Measurements from ENCODE around the gene PILRA.
"Not testable (repeated sequence)": the region's sequence is repeated elsewhere in the genome, so short reads cannot be mapped to it uniquely, and the experiment has no call there.

The PILRA gene

DNA sequence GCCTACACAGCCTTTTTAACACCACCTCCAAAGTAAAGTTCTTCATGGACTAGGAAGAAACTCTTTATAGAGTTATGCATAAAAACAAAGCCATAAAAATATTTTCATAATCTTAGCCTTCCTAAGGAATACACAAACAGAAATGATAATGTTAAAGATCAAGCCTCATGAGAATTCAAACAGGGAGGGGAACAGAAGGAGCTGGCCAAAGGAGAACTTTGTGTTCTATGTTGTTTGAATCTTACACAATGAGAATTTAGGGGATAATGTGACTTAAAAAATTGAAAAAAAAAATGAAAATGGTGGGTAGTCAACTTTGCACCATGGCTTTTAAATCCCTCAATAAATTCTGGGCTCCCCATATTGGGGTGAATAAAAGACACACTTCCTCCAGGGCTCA is 24.5 kb upstream of the PILRA start:
- Mint-ChIP-seq H3K4me3 (no peak overlapping the region), H3K4me1 (peaks cover 43% of the 10 kb centered on the region), H3K36me3 (ENCODE audit: insufficient read depth) (peaks cover 50% of the 10 kb centered on the region), H3K9me3 (no peaks in the 10 kb centered on the region), H3K27ac (ENCODE audit: low read depth) (peak overlapping the region; percentile 51), H3K27me3 (no peaks in the 10 kb centered on the region)
- DNase-seq (ENCODE audit: low spot score in 2 of 2): no peak
- no peak for ATAC-seq (replicated peaks; ENCODE audit: extremely low read depth, poor library complexity, severe bottlenecking)

DNA sequence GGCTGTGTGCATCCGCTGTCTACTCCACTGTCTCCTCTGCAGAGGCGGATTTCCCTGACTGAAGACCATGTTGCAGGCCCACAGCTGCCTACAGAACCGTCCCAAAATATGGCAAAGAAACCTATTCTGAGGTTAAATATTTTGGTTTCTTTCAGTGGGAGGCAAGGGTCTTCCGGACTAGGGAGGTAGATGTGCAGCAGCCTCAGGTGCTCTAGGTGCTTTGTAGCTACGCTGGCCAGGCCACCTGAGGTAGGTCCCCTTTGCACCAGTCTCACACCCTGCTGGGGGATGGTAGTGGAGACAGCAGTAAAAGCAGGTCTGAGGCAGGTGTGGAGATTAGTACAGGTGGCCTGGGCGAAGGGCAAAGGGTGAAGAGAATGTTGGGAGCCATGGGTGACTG is 23.5 kb upstream of the PILRA start:
- H3K36me3 Mint-ChIP-seq (ENCODE audit: insufficient read depth): peaks cover 54% of the 10 kb centered on the region

DNA sequence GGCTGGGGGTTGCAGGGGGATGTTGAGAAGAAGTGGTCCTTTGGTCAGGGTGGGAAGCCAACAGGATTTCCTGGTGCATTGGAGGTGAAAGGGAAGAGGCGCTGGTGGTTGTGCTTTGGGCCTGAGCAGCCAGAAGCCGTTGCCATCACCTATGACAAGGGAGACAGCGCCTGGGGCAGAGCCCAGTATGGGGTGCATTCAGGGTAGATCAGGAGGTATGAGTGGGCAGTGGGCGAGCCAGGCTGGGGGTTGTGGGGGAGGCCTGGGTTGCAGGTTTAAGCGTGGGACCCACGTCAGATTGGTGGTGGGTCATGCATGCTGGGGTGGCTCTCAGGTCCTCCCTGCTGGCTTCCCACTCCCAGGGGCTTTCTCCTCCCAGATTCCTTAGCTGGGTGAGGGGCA is 21.6 kb upstream of the PILRA start:
- H3K4me3 Mint-ChIP-seq: peak overlapping the region; percentile 90
- H3K27ac Mint-ChIP-seq (ENCODE audit: low read depth): peak overlapping the region; percentile 94
- peaks cover 46% of the 10 kb centered on the region for H3K4me1 Mint-ChIP-seq
- H3K9me3 Mint-ChIP-seq: no peaks in the 10 kb centered on the region
- ATAC-seq (replicated peaks; ENCODE audit: extremely low read depth, poor library complexity, severe bottlenecking): no peak
- H3K27me3 Mint-ChIP-seq: no peaks in the 10 kb centered on the region
- DNase-seq (ENCODE audit: low spot score in 2 of 2): no peak
- peaks cover 51% of the 10 kb centered on the region for H3K36me3 Mint-ChIP-seq (ENCODE audit: insufficient read depth)

More for the DNA sequence above, 23.5 kb upstream of the PILRA start:
- H3K27ac Mint-ChIP-seq (ENCODE audit: low read depth): peak overlapping the region; percentile 83
- DNase-seq (ENCODE audit: low spot score in 2 of 2) (no peak), ATAC-seq (replicated peaks; ENCODE audit: extremely low read depth, poor library complexity, severe bottlenecking) (no peak)
- no peaks in the 10 kb centered on the region for H3K9me3 Mint-ChIP-seq
- H3K27me3 Mint-ChIP-seq: no peaks in the 10 kb centered on the region
- H3K4me1 Mint-ChIP-seq: peaks cover 44% of the 10 kb centered on the region
- H3K4me3 Mint-ChIP-seq: peak overlapping the region; percentile 10

GRCh38 chr7:100352230-100352781 is 21.0 kb upstream of the PILRA start:
- Mint-ChIP-seq H3K4me1 (peaks cover 46% of the 10 kb centered on the region), H3K36me3 (ENCODE audit: insufficient read depth) (peaks cover 50% of the 10 kb centered on the region), H3K4me3 (peak overlapping the region; percentile 90)

GRCh38 chr7:100352984-100353684 is 20.2 kb upstream of the PILRA start:
- Mint-ChIP-seq H3K36me3 (ENCODE audit: insufficient read depth) (peaks cover 50% of the 10 kb centered on the region), H3K27ac (ENCODE audit: low read depth) (peak overlapping the region; percentile 94), H3K27me3 (no peaks in the 10 kb centered on the region), H3K4me1 (peaks cover 46% of the 10 kb centered on the region), H3K9me3 (no peaks in the 10 kb centered on the region), H3K4me3 (peak overlapping the region; percentile 90)
- DNase-seq (ENCODE audit: low spot score in 2 of 2): no peak
- ATAC-seq (replicated peaks; ENCODE audit: extremely low read depth, poor library complexity, severe bottlenecking): no peak

More at GRCh38 chr7:100352230-100352781, 21.0 kb upstream of the PILRA start:
- peak overlapping the region; percentile 94 for H3K27ac Mint-ChIP-seq (ENCODE audit: low read depth)
- ATAC-seq (replicated peaks; ENCODE audit: extremely low read depth, poor library complexity, severe bottlenecking) (peak; percentile 99), DNase-seq (ENCODE audit: low spot score in 2 of 2) (peak in 1 of 2 donors; percentile 33)
- not testable (repeated sequence) for H3K9me3 Mint-ChIP-seq, H3K27me3 Mint-ChIP-seq

- DNase-seq (ENCODE audit: low spot score in 2 of 2): no peak
- peak overlapping the region; percentile 94 for H3K27ac Mint-ChIP-seq (ENCODE audit: low read depth)
- H3K36me3 Mint-ChIP-seq (ENCODE audit: insufficient read depth): peaks cover 46% of the 10 kb centered on the region
- H3K4me1 Mint-ChIP-seq: peaks cover 46% of the 10 kb centered on the region
- no peaks in the 10 kb centered on the region for H3K9me3 Mint-ChIP-seq
- peak overlapping the region; percentile 90 for H3K4me3 Mint-ChIP-seq
- H3K27me3 Mint-ChIP-seq: no peaks in the 10 kb centered on the region
- ATAC-seq (replicated peaks; ENCODE audit: extremely low read depth, poor library complexity, severe bottlenecking): no peak
Observed at GRCh38 chr7:100353685-100354330, 19.5 kb upstream of the PILRA start.

GRCh38 chr7:100356416-100357068 is 16.7 kb upstream of the PILRA start:
- Mint-ChIP-seq H3K36me3 (ENCODE audit: insufficient read depth) (peaks cover 61% of the 10 kb centered on the region), H3K4me3 (no peak overlapping the region), H3K4me1 (peaks cover 40% of the 10 kb centered on the region), H3K27me3 (no peaks in the 10 kb centered on the region), H3K9me3 (no peaks in the 10 kb centered on the region), H3K27ac (ENCODE audit: low read depth) (no peak overlapping the region)
- no peak for ATAC-seq (replicated peaks; ENCODE audit: extremely low read depth, poor library complexity, severe bottlenecking)
- DNase-seq (ENCODE audit: low spot score in 2 of 2): no peak

- no peak overlapping the region for H3K4me3 Mint-ChIP-seq
- no peaks in the 10 kb centered on the region for H3K9me3 Mint-ChIP-seq
- H3K27me3 Mint-ChIP-seq: no peaks in the 10 kb centered on the region
- ATAC-seq (replicated peaks; ENCODE audit: extremely low read depth, poor library complexity, severe bottlenecking): no peak
- H3K27ac Mint-ChIP-seq (ENCODE audit: low read depth): no peak overlapping the region
- H3K4me1 Mint-ChIP-seq: peaks cover 34% of the 10 kb centered on the region
- peaks cover 67% of the 10 kb centered on the region for H3K36me3 Mint-ChIP-seq (ENCODE audit: insufficient read depth)
- no peak for DNase-seq (ENCODE audit: low spot score in 2 of 2)
Observed at GRCh38 chr7:100357131-100357561, 16.1 kb upstream of the PILRA start.

DNA sequence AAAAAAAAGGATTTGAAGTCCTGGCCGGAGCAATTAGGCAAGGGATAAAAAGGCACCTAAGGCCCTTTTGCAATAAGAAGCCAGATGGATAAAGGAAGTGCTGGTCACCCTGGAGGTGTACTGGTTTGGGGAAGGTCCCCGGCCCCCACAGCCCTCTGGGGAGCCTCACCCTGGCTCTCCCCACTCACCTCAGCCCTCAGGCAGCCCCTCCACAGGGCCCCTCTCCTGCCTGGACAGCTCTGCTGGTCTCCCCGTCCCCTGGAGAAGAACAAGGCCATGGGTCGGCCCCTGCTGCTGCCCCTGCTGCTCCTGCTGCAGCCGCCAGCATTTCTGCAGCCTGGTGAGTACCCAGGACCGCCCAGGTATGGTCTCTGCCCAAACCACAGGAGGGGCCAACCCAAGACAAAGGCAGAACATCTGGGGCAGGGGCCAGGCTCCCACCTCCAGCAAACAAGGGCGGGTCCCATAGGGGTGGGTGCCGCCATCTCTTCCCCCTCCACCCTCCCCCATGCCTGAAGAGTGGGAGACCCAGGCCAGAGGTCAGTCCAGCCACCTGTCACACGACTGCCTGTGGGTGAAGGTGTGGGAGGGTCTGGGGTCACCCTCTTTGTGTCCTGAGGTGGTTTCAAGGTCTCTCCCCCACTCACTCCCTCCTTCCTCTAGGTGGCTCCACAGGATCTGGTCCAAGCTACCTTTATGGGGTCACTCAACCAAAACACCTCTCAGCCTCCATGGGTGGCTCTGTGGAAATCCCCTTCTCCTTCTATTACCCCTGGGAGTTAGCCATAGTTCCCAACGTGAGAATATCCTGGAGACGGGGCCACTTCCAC is 15.0 kb upstream of the PILRA start, which contains the start of gene PILRB:
Gene PILRB (plus strand): TSS at position 91 of the 830 bp plus-strand sequence. CDS start 186 bp downstream, at position 277.
- H3K4me1 Mint-ChIP-seq: peaks cover 30% of the 10 kb centered on the region
- no peak within 1 kb of the TSS for H3K4me3 Mint-ChIP-seq
- H3K9me3 Mint-ChIP-seq: no peaks in the 10 kb centered on the region
- ATAC-seq (replicated peaks; ENCODE audit: extremely low read depth, poor library complexity, severe bottlenecking) (no peak), DNase-seq (ENCODE audit: low spot score in 2 of 2) (no peak)
- no peaks in the 10 kb centered on the region for H3K27me3 Mint-ChIP-seq
- H3K36me3 Mint-ChIP-seq (ENCODE audit: insufficient read depth): peaks cover 71% of the 10 kb centered on the region
- peak within 1 kb of the TSS; percentile 72 for H3K27ac Mint-ChIP-seq (ENCODE audit: low read depth)

DNA sequence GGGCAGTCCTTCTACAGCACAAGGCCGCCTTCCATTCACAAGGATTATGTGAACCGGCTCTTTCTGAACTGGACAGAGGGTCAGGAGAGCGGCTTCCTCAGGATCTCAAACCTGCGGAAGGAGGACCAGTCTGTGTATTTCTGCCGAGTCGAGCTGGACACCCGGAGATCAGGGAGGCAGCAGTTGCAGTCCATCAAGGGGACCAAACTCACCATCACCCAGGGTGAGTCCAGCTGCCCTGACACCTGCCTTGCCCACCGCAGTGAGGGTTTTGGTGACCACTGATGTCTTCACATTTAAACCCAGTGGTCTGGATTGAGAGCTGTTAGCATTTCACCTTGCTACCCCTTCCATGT is 14.5 kb upstream of the PILRA start:
- H3K27me3 Mint-ChIP-seq: no peaks in the 10 kb centered on the region
- no peak for DNase-seq (ENCODE audit: low spot score in 2 of 2)
- H3K4me1 Mint-ChIP-seq: peaks cover 24% of the 10 kb centered on the region
- ATAC-seq (replicated peaks; ENCODE audit: extremely low read depth, poor library complexity, severe bottlenecking): no peak
- H3K4me3 Mint-ChIP-seq: no peak overlapping the region
- no peaks in the 10 kb centered on the region for H3K9me3 Mint-ChIP-seq
- H3K36me3 Mint-ChIP-seq (ENCODE audit: insufficient read depth): peaks cover 68% of the 10 kb centered on the region
- peak overlapping the region; percentile 72 for H3K27ac Mint-ChIP-seq (ENCODE audit: low read depth)

DNA sequence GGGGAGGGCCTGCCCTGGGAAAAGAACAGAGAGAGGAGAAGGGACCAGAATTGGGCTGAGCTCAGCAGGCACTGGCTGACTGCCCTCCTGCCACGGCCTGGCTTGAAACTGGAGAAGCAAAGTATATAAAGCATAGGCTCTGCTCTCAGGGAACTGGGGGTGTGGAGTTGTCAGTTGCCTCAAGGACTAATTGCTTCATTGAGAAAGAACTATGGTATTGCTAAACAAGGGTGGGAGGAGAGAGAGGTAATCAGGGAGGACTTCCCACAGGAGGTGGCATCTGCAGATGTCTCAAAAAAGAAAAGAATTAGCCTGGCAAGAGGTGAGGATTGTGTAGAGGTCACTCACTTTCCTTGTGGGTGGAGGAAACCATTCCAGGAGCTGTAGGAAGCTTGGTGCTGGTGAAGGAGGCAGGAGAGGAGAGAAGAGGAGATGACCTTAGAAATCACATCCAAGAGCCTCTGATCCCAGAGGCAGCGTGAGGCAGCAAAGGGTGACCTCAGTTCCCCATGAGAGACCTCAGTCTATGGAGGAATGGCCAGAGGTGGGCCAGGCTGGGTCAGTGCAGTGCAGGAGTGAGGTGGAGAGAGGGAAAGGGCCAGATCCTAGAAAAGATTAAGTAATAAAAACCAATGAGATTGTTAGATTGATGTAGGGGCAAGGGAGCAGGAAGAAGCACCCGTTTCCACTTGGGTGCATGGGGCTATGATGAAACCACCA is 13.0 kb upstream of the PILRA start:
- no peaks in the 10 kb centered on the region for H3K27me3 Mint-ChIP-seq
- H3K4me1 Mint-ChIP-seq: peaks cover 23% of the 10 kb centered on the region
- H3K4me3 Mint-ChIP-seq: no peak overlapping the region
- H3K9me3 Mint-ChIP-seq: no peaks in the 10 kb centered on the region
- no peak for DNase-seq (ENCODE audit: low spot score in 2 of 2)
- peak overlapping the region; percentile 50 for H3K27ac Mint-ChIP-seq (ENCODE audit: low read depth)
- no peak for ATAC-seq (replicated peaks; ENCODE audit: extremely low read depth, poor library complexity, severe bottlenecking)
- peaks cover 69% of the 10 kb centered on the region for H3K36me3 Mint-ChIP-seq (ENCODE audit: insufficient read depth)
